GM12865 (cell line): ENCODE measurements around the gene ABR.

Source experiments
- DNase-seq: peaks from one replicate; pipeline ENCODE4 v3.0.0; 2010; ENCODE audit warnings: low read depth
- H3K4me3 ChIP-seq: 2 replicates; pipeline ENCODE4 v1.5.1; 2011; ENCODE audit warnings: mild to moderate bottlenecking, low read depth, low read length, control low read depth
- CTCF ChIP-seq: IDR thresholded peaks from 2 replicates; pipeline ENCODE4 v1.5.1; 2011; ENCODE audit warnings: low read length, control low read depth, low read depth, inconsistent platforms; ENCODE audit not compliant: insufficient read depth; ENCODE audit errors: missing control alignments

The ABR gene

GRCh38 chr17:1202291-1202690 is 22.5 kb upstream of the ABR start:
- TF ChIP-seq CTCF, result no peak
- DNase-seq, result no peak
- no peak overlapping the region for H3K4me3 ChIP-seq

- H3K4me3 ChIP-seq, result no peak overlapping the region
- no peak for TF ChIP-seq CTCF
- DNase-seq, result peak; percentile 80
Measured at GRCh38 chr17:1201132-1201702, 21.4 kb upstream of the ABR start.

- peak overlapping the region; percentile 41 for H3K4me3 ChIP-seq
- peak; percentile 68 for DNase-seq
Measured at GRCh38 chr17:1199271-1199743, 19.5 kb upstream of the ABR start.

- peak; percentile 98 for DNase-seq
- no peak for TF ChIP-seq CTCF
- peak overlapping the region; percentile 41 for H3K4me3 ChIP-seq
Measured at GRCh38 chr17:1197781-1198490, 18.2 kb upstream of the ABR start.

DNA sequence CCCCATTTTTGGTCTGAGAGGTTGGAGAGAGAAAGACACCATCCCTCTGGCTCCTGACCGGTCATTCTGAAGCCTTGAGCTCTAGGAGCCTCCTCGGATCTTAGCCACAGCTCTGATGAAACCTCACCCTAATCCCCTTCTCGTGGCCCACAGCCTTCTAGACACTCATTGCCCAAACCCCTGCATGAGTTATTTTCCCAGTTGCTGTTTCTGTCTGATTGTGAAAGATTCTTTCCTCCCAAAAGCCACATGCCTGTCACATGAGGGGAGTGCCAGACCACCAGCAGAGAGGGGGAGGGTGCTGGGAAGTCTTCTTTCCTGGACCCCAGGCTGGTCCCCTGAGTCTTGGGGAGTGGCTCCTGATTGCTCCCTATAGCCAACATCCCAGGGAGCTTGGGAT is 17.6 kb upstream of the ABR start:
- TF ChIP-seq CTCF, result no peak
- peak; percentile 50 for DNase-seq
- H3K4me3 ChIP-seq, result peak overlapping the region; percentile 2

DNA sequence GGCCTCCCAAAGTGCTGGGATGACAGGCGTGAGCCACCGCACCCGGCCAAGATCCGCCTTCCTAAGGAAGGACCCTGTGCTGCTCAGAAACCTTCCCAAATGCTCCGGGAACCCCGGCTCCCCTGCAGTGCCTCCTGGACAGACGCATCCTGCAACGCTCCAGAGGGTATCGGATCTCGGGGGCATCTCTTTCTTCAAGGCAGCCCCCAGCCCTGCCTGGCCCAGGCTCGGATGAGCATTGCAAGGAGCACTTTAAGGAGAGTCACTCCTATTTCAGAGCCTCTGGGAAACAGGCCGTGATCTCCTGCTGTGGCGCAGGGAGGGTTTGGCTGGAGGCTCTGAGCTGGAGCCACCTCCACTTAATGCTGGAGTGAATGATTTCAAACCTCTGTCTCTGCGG is 17.2 kb upstream of the ABR start:
- DNase-seq, result no peak
- no peak overlapping the region for H3K4me3 ChIP-seq
- TF ChIP-seq CTCF, result no peak

- DNase-seq, result no peak
- TF ChIP-seq CTCF, result no peak
- no peak overlapping the region for H3K4me3 ChIP-seq
Measured at GRCh38 chr17:1192911-1193699, 13.3 kb upstream of the ABR start.
